HG03575 (cell line): ENCODE measurements around the gene CCNH.

Source experiments
- ATAC-seq: cut with Tn5 transposase; IDR thresholded peaks from one replicate; pipeline ENCODE4 v1.9.1; 2021; ENCODE audit not compliant: unreplicated experiment, insufficient number of reproducible peaks, low FRiP score; ENCODE audit errors: extremely low read depth

The CCNH gene

DNA sequence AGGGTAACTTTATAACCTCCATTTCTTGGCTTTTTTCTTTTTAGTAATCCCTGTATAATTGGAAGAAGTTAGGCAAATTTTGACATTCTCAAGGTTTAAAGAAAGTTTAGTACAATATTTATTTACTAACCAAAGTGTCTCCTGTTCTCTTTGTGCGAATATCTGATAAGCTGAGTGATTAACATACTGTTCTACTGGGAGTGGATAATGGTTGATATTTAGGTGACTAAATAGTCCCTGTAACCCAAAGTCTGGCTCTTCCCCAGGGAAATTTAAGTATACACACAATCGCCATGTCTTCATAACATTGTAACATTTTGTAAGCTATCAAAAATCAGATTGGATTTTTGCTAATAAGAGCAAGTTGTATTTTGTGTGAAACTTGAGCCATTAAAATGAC lies 40.0 kb downstream of the CCNH start:
- no peak for ATAC-seq

GRCh38 chr5:87369431-87369830 lies 43.3 kb downstream of the CCNH start:
- ATAC-seq = no peak

GRCh38 chr5:87368601-87369000 lies 44.1 kb downstream of the CCNH start:
- no peak for ATAC-seq

- ATAC-seq = no peak
These were observed 45.5 kb downstream of the CCNH start for GRCh38 chr5:87367243-87367642.

DNA sequence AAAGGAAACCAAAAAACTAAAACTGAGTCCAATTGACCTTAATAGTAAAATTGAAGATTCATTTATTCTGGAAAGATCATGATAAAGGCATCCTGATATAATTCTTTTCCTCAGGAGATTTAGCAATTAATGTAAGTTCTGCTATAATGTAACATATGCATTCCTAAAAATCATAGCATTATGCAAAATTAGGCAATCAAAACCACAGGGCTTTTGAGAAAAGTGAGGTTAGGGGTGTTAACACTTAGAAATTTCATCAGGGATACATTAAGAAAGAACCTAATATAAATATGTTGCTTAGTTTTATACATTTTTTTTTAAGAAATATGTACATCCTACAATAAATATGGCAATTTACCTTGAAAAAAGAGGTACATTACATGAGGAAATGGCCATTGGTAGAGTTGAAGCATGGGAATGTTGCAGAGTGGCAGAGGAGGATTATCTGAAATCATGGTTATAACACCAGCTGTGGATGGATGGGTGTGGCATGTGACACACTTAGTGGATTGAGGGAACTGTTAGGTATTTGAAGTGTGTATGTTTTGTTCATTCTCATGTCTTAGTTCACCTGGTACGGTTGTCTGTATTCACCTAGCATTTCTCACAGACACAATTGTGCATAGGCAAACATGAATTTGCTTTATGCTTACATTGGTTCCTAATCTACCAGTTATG lies 51.1 kb downstream of the CCNH start:
- ATAC-seq = no peak

- ATAC-seq = no peak
These were observed 51.7 kb downstream of the CCNH start for GRCh38 chr5:87361031-87361445.

GRCh38 chr5:87360132-87360531 lies 52.6 kb downstream of the CCNH start:
- ATAC-seq = no peak

DNA sequence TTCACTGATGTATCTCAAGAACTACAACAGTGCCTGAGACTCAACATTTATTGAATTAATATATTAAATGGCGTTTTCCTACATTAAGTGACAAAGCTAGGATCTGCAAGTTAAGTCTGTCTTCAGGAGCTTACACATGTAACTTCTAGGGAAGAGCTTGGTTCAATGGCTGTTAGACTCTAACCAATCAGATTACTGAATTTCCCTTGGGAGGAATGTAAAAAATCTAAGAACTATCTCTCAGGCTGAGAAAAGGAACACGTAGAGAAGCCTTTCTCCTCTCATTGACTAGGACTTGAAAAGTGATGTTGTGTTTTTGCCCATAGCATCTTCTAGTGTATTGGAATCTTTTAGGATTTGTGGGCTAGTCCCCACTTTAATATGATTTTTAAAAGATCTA lies 53.6 kb downstream of the CCNH start:
- ATAC-seq = no peak

DNA sequence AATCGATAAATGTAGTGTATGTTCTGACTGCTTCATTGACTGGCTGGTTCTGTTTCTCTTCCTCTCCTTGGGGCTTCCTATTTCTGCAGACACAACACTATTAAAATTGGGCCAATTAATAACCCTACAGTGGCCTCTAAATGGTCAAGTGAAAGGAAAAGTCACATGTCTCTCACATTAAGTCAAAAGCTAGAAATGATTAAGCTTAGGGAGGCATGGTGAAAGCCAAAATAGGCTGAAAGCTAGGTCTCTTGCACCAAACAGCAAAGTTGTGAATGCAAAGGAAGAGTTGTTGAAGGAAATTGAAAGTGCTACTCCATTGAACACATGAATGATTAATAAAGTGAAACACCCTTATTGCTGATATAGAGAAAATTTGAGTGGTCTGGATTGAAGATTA lies 58.2 kb downstream of the CCNH start:
- peak; percentile 69 for ATAC-seq

- ATAC-seq = no peak
These were observed 64.9 kb downstream of the CCNH start for GRCh38 chr5:87347841-87348240.

GRCh38 chr5:87347272-87347671 lies 65.5 kb downstream of the CCNH start:
- ATAC-seq = no peak
